ENCODE measurements around the gene ALDH4A1.

Gene ALDH4A1

GRCh38 chr1:18883636-18884418 lies 18.5 kb downstream of the ALDH4A1 start:
- DNase-seq (ENCODE audit: low read depth, low spot score): no peak
- ChIA-PET POLR2A (no interaction called here), CTCF (interaction anchor here (0.7 to 8.1 kb wide), 35 partner anchors 10 to 356 kb away, joined by 3 to 95 read pairs (median 4); partner anchors contain the start of gene ALDH4A1)
- H3K4me3 ChIP-seq (ENCODE audit: low read depth, low read length): no peak overlapping the region
- TF ChIP-seq CTCF (IDR thresholded peaks at IDR 0.05; ENCODE audit: insufficient read depth, low read length, missing control alignments): peak; percentile 97

- ChIA-PET CTCF (interaction anchor here (1.0 to 8.1 kb wide), 13 partner anchors 8 to 286 kb away, joined by 3 to 95 read pairs (median 11); partner anchors contain the start of gene ALDH4A1), POLR2A (no interaction called here)
- no peak for DNase-seq (ENCODE audit: low read depth, low spot score)
- no peak overlapping the region for H3K4me3 ChIP-seq (ENCODE audit: low read depth, low read length)
- no peak for TF ChIP-seq CTCF (IDR thresholded peaks at IDR 0.05; ENCODE audit: insufficient read depth, low read length, missing control alignments)
Measured at GRCh38 chr1:18883079-18883478, 19.3 kb downstream of the ALDH4A1 start.

- H3K4me3 ChIP-seq (ENCODE audit: low read depth, low read length): no peak overlapping the region
- no peak for DNase-seq (ENCODE audit: low read depth, low spot score)
- no peak for TF ChIP-seq CTCF (IDR thresholded peaks at IDR 0.05; ENCODE audit: insufficient read depth, low read length, missing control alignments)
- ChIA-PET CTCF (interaction anchor here (0.9 to 8.1 kb wide), 7 partner anchors 9 to 285 kb away, joined by 3 to 95 read pairs (median 11); partner anchors contain the start of gene ALDH4A1), POLR2A (no interaction called here)
Measured at GRCh38 chr1:18882486-18882885, 19.9 kb downstream of the ALDH4A1 start.

GRCh38 chr1:18881642-18882431 lies 20.5 kb downstream of the ALDH4A1 start:
- CTCF ChIA-PET: interaction anchor here (0.9 to 8.1 kb wide), 5 partner anchors 8 to 285 kb away, joined by 3 to 95 read pairs (median 3); no protein-coding TSS in a partner anchor
- POLR2A ChIA-PET: no interaction called here
- no peak for TF ChIP-seq CTCF (IDR thresholded peaks at IDR 0.05; ENCODE audit: insufficient read depth, low read length, missing control alignments)
- DNase-seq (ENCODE audit: low read depth, low spot score): no peak
- no peak overlapping the region for H3K4me3 ChIP-seq (ENCODE audit: low read depth, low read length)

- ChIA-PET CTCF (interaction anchor here (0.9 to 2.9 kb wide), 2 partner anchors 9 to 284 kb away, joined by 3 to 8 read pairs; no protein-coding TSS in a partner anchor), POLR2A (no interaction called here)
- no peak for TF ChIP-seq CTCF (IDR thresholded peaks at IDR 0.05; ENCODE audit: insufficient read depth, low read length, missing control alignments)
- no peak for DNase-seq (ENCODE audit: low read depth, low spot score)
- H3K4me3 ChIP-seq (ENCODE audit: low read depth, low read length): no peak overlapping the region
Measured at GRCh38 chr1:18881164-18881563, 21.2 kb downstream of the ALDH4A1 start.

GRCh38 chr1:18880585-18880984 lies 21.8 kb downstream of the ALDH4A1 start:
- CTCF ChIA-PET: interaction anchor here (0.9 to 2.9 kb wide), 2 partner anchors 8 to 283 kb away, joined by 3 to 8 read pairs; no protein-coding TSS in a partner anchor
- POLR2A ChIA-PET: no interaction called here
- no peak for TF ChIP-seq CTCF (IDR thresholded peaks at IDR 0.05; ENCODE audit: insufficient read depth, low read length, missing control alignments)
- no peak for DNase-seq (ENCODE audit: low read depth, low spot score)
- no peak overlapping the region for H3K4me3 ChIP-seq (ENCODE audit: low read depth, low read length)
